IMR-90 (cell line): ENCODE data around the gene NT5DC2.

Experiments
- BHLHE40 ChIP-seq: fragments of 150-350 bp; IDR thresholded peaks from 2 replicates; pipeline ENCODE4 v1.6.1; 2016; ENCODE audit warnings: mild to moderate bottlenecking, low read depth, low read length
- CEBPB ChIP-seq: IDR thresholded peaks from 2 replicates; pipeline ENCODE4 v1.6.1; 2012; ENCODE audit warnings: low read depth, low read length, improper control_type of control experiment
- MXI1 ChIP-seq: IDR thresholded peaks from 2 replicates; pipeline ENCODE4 v1.6.1; 2012; ENCODE audit warnings: low read depth, mild to moderate bottlenecking, low read length, moderate library complexity, borderline replicate concordance
- NFE2L2 ChIP-seq: fragments of 150-350 bp; IDR thresholded peaks from 2 replicates; pipeline ENCODE4 v1.6.1; 2016; ENCODE audit warnings: low read depth, mild to moderate bottlenecking, low read length
- POLR2A ChIP-seq: IDR thresholded peaks from 2 replicates; pipeline ENCODE4 v1.6.1; 2012; ENCODE audit warnings: mild to moderate bottlenecking, low read depth, low read length
- RFX5 ChIP-seq: IDR thresholded peaks from 2 replicates; pipeline ENCODE4 v1.8.0; 2012; ENCODE audit warnings: low read depth, mild to moderate bottlenecking, low read length, moderate library complexity
- SMC3 ChIP-seq: fragments of 150-350 bp; IDR thresholded peaks from 2 replicates; pipeline ENCODE4 v1.6.1; 2016; ENCODE audit warnings: low read depth, mild to moderate bottlenecking, antibody characterized with exemption, low read length, moderate library complexity
- TF ChIP-seq, protein P1 (sequence below): conservative IDR thresholded peaks from 2 replicates; pipeline ENCODE4 v1.5.1; 2012; ENCODE audit warnings: mild to moderate bottlenecking, low read depth, low read length, improper control_type of control experiment
- TF ChIP-seq, protein P2 (sequence below): fragments of 150-350 bp; IDR thresholded peaks from 2 replicates; pipeline ENCODE4 v1.6.1; 2016; ENCODE audit warnings: low read depth, mild to moderate bottlenecking, low read length, moderate library complexity, borderline replicate concordance

DNA sequence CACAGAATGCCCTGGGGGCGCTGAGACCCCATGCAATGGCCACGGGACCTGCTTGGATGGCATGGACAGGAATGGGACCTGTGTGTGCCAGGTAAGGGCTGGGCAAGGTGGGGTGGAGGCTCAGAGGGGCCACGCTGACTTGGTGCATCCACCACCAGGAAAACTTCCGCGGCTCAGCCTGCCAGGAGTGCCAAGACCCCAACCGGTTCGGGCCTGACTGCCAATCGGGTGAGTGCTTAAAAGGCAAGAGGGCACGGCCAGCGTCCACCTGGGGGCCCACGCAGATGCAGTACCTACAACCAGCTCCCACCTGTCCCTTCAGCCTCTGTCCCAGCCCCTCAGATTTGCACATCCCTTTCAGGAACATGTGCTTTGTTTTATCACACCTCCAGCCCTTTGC, 31.7 kb downstream of the NT5DC2 start:
- TF ChIP-seq, protein P1, sequence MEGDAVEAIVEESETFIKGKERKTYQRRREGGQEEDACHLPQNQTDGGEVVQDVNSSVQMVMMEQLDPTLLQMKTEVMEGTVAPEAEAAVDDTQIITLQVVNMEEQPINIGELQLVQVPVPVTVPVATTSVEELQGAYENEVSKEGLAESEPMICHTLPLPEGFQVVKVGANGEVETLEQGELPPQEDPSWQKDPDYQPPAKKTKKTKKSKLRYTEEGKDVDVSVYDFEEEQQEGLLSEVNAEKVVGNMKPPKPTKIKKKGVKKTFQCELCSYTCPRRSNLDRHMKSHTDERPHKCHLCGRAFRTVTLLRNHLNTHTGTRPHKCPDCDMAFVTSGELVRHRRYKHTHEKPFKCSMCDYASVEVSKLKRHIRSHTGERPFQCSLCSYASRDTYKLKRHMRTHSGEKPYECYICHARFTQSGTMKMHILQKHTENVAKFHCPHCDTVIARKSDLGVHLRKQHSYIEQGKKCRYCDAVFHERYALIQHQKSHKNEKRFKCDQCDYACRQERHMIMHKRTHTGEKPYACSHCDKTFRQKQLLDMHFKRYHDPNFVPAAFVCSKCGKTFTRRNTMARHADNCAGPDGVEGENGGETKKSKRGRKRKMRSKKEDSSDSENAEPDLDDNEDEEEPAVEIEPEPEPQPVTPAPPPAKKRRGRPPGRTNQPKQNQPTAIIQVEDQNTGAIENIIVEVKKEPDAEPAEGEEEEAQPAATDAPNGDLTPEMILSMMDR: no peak
- TF ChIP-seq POLR2A: no peak
- no peak for TF ChIP-seq CEBPB
- no peak for TF ChIP-seq MXI1
- no peak for TF ChIP-seq RFX5
- TF ChIP-seq BHLHE40: no peak
- TF ChIP-seq NFE2L2: no peak
- TF ChIP-seq SMC3: no peak
- TF ChIP-seq, protein P2, sequence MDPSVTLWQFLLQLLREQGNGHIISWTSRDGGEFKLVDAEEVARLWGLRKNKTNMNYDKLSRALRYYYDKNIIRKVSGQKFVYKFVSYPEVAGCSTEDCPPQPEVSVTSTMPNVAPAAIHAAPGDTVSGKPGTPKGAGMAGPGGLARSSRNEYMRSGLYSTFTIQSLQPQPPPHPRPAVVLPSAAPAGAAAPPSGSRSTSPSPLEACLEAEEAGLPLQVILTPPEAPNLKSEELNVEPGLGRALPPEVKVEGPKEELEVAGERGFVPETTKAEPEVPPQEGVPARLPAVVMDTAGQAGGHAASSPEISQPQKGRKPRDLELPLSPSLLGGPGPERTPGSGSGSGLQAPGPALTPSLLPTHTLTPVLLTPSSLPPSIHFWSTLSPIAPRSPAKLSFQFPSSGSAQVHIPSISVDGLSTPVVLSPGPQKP: no peak
